ENCODE measurements around the gene LRIT2. TPM values are rescaled to one million over a fixed set of nuclear protein-coding genes. Genes with fewer than 3 reads are reported as not detected.
"Not testable (repeated sequence)": the region's sequence is repeated elsewhere in the genome, so short reads cannot be mapped to it uniquely, and the experiment has no call there.

The LRIT2 gene
- total RNA-seq, 2 donors from 2014 or later: not detected

GRCh38 chr10:84177541-84178141 is 47.7 kb downstream of the LRIT2 start:
- Mint-ChIP-seq H3K27me3 (no peaks in the 10 kb centered on the region), H3K36me3 (ENCODE audit: low read depth) (no peaks in the 10 kb centered on the region), H3K27ac (no peak overlapping the region), H3K4me3 (no peak overlapping the region), H3K4me1 (peaks cover 5% of the 10 kb centered on the region)
- no peaks in the 10 kb centered on the region for H3K9me3 ChIP-seq (ENCODE audit: control insufficient read depth, low read length, poor library complexity, severe bottlenecking)
- ATAC-seq (peak; percentile 73), DNase-seq (no peak)

- Mint-ChIP-seq H3K4me3 (peak overlapping the region; percentile 33), H3K27me3 (peaks cover under 1% of the 10 kb centered on the region), H3K27ac (no peak overlapping the region), H3K36me3 (ENCODE audit: low read depth) (no peaks in the 10 kb centered on the region), H3K4me1 (peaks cover 5% of the 10 kb centered on the region)
- DNase-seq: no peak
- no peak for ATAC-seq
- no peaks in the 10 kb centered on the region for H3K9me3 ChIP-seq (ENCODE audit: control insufficient read depth, low read length, poor library complexity, severe bottlenecking)
These were observed 48.4 kb downstream of the LRIT2 start for GRCh38 chr10:84176836-84177474.

GRCh38 chr10:84176351-84176750 is 49.0 kb downstream of the LRIT2 start:
- Mint-ChIP-seq H3K27ac (no peak overlapping the region), H3K4me3 (peak overlapping the region; percentile 33), H3K27me3 (peaks cover 4% of the 10 kb centered on the region), H3K36me3 (ENCODE audit: low read depth) (no peaks in the 10 kb centered on the region), H3K4me1 (peaks cover 5% of the 10 kb centered on the region)
- DNase-seq (no peak), ATAC-seq (no peak)
- no peaks in the 10 kb centered on the region for H3K9me3 ChIP-seq (ENCODE audit: control insufficient read depth, low read length, poor library complexity, severe bottlenecking)

GRCh38 chr10:84175436-84175835 is 49.9 kb downstream of the LRIT2 start:
- Mint-ChIP-seq H3K4me3 (no peak overlapping the region), H3K4me1 (peaks cover 5% of the 10 kb centered on the region), H3K36me3 (ENCODE audit: low read depth) (no peaks in the 10 kb centered on the region), H3K27me3 (peaks cover 4% of the 10 kb centered on the region), H3K27ac (no peak overlapping the region)
- DNase-seq (no peak), ATAC-seq (no peak)
- H3K9me3 ChIP-seq (ENCODE audit: control insufficient read depth, low read length, poor library complexity, severe bottlenecking): no peaks in the 10 kb centered on the region

GRCh38 chr10:84173501-84173929 is 51.8 kb downstream of the LRIT2 start, which contains the start of gene GPR15LG:
Gene GPR15LG (plus strand): TSS chr10:84173801. CDS start chr10:84173852, 51 bp downstream.
- Mint-ChIP-seq H3K36me3 (ENCODE audit: low read depth) (no peaks in the 10 kb centered on the region), H3K27ac (peak within 1 kb of the TSS; percentile 51), H3K4me3 (no peak within 1 kb of the TSS), H3K27me3 (peaks cover 4% of the 10 kb centered on the region), H3K4me1 (peaks cover 5% of the 10 kb centered on the region)
- DNase-seq: no peak
- no peak for ATAC-seq
- H3K9me3 ChIP-seq (ENCODE audit: control insufficient read depth, low read length, poor library complexity, severe bottlenecking): no peaks in the 10 kb centered on the region

GRCh38 chr10:84172467-84173356 is 52.6 kb downstream of the LRIT2 start:
- peaks cover 5% of the 10 kb centered on the region for H3K4me1 Mint-ChIP-seq
- H3K4me3 Mint-ChIP-seq: no peak overlapping the region
- DNase-seq (no peak), ATAC-seq (no peak)
- H3K27me3 Mint-ChIP-seq: peaks cover 4% of the 10 kb centered on the region
- H3K27ac Mint-ChIP-seq: peak overlapping the region; percentile 51
- no peaks in the 10 kb centered on the region for H3K36me3 Mint-ChIP-seq (ENCODE audit: low read depth)
- no peaks in the 10 kb centered on the region for H3K9me3 ChIP-seq (ENCODE audit: control insufficient read depth, low read length, poor library complexity, severe bottlenecking)

GRCh38 chr10:84171700-84172466 is 53.5 kb downstream of the LRIT2 start:
- not testable (repeated sequence) for DNase-seq; ATAC-seq; H3K9me3 ChIP-seq (ENCODE audit: control insufficient read depth, low read length, poor library complexity, severe bottlenecking); H3K36me3 Mint-ChIP-seq (ENCODE audit: low read depth); H3K4me1 Mint-ChIP-seq; H3K4me3 Mint-ChIP-seq; H3K27me3 Mint-ChIP-seq
- H3K27ac Mint-ChIP-seq: peak overlapping the region; percentile 51

- H3K9me3 ChIP-seq (ENCODE audit: control insufficient read depth, low read length, poor library complexity, severe bottlenecking): not testable (repeated sequence)
These were observed 54.1 kb downstream of the LRIT2 start for GRCh38 chr10:84171237-84171636.

More at GRCh38 chr10:84171237-84171636, 54.1 kb downstream of the LRIT2 start:
- peaks cover 12% of the 10 kb centered on the region for H3K27me3 Mint-ChIP-seq
- not testable (repeated sequence) for H3K4me3 Mint-ChIP-seq; ATAC-seq; DNase-seq; H3K27ac Mint-ChIP-seq; H3K36me3 Mint-ChIP-seq (ENCODE audit: low read depth); H3K4me1 Mint-ChIP-seq

Other genes with a start within 250 kb of the LRIT2 start
- gene GHITM, start 86.0 kb downstream of the LRIT2 start, total RNA-seq: 10 to 100 TPM; 72.6 to 72.9 TPM
- gene GPR15LG, start 51.7 kb downstream of the LRIT2 start, total RNA-seq: not detected
- under 1 TPM; 0.12 to 0.73 TPM for gene CDHR1, start 31.0 kb downstream of the LRIT2 start, total RNA-seq
- not detected for gene LRIT1, start 16.0 kb upstream of the LRIT2 start, total RNA-seq
- gene RGR, start 19.5 kb upstream of the LRIT2 start, total RNA-seq: not detected
- 100 to 1,000 TPM; 137 to 138 TPM for gene CCSER2, start 103.0 kb upstream of the LRIT2 start, total RNA-seq

Data from T-helper 17 cell (primary cell).